Measurements from ENCODE around the gene FBN2.

FBN2 gene

GRCh38 chr5:128483738-128484137 lies 54.3 kb downstream of the FBN2 start:
- Histone ChIP-seq H3K36me3 (ENCODE audit: insufficient read depth) (no peaks in the 10 kb centered on the region), H3K9ac (no peak overlapping the region), H3K4me3 (IDR thresholded peaks at IDR 0.05; ENCODE audit: insufficient read depth, low read depth, low read length) (no peak overlapping the region), H3K4me2 (no peak overlapping the region), H3K79me2 (ENCODE audit: insufficient read depth, low read depth) (no peaks in the 10 kb centered on the region), H3K27ac (no peak overlapping the region), H2AFZ (ENCODE audit: low read depth) (no peak overlapping the region), H3K4me1 (ENCODE audit: low read depth, poor library complexity, severe bottlenecking) (no peaks in the 10 kb centered on the region), H4K20me1 (ENCODE audit: insufficient read depth) (no peaks in the 10 kb centered on the region), H3K27me3 (ENCODE audit: insufficient read depth, low read depth) (no peaks in the 10 kb centered on the region)
- no peak for TF ChIP-seq CTCF (conservative IDR thresholded peaks at IDR 0.05; ENCODE audit: low read depth, low read length)

- no peaks in the 10 kb centered on the region for H3K36me3 ChIP-seq (ENCODE audit: insufficient read depth)
- no peaks in the 10 kb centered on the region for H4K20me1 ChIP-seq (ENCODE audit: insufficient read depth)
- H3K27me3 ChIP-seq (ENCODE audit: insufficient read depth, low read depth), result no peaks in the 10 kb centered on the region
- no peak overlapping the region for H2AFZ ChIP-seq (ENCODE audit: low read depth)
- TF ChIP-seq CTCF (conservative IDR thresholded peaks at IDR 0.05; ENCODE audit: low read depth, low read length), result no peak
- no peak overlapping the region for H3K4me3 ChIP-seq (IDR thresholded peaks at IDR 0.05; ENCODE audit: insufficient read depth, low read depth, low read length)
- H3K79me2 ChIP-seq (ENCODE audit: insufficient read depth, low read depth), result no peaks in the 10 kb centered on the region
- no peak overlapping the region for H3K4me2 ChIP-seq
- H3K9ac ChIP-seq, result no peak overlapping the region
- no peaks in the 10 kb centered on the region for H3K4me1 ChIP-seq (ENCODE audit: low read depth, poor library complexity, severe bottlenecking)
- no peak overlapping the region for H3K27ac ChIP-seq
Observed at GRCh38 chr5:128480906-128481633, 57.0 kb downstream of the FBN2 start.

GRCh38 chr5:128480158-128480557 lies 57.9 kb downstream of the FBN2 start:
- no peak overlapping the region for H2AFZ ChIP-seq (ENCODE audit: low read depth)

GRCh38 chr5:128478386-128479368 lies 59.4 kb downstream of the FBN2 start:
- no peaks in the 10 kb centered on the region for H3K79me2 ChIP-seq (ENCODE audit: insufficient read depth, low read depth)
- no peaks in the 10 kb centered on the region for H3K4me1 ChIP-seq (ENCODE audit: low read depth, poor library complexity, severe bottlenecking)
- no peak overlapping the region for H3K4me3 ChIP-seq (IDR thresholded peaks at IDR 0.05; ENCODE audit: insufficient read depth, low read depth, low read length)
- no peaks in the 10 kb centered on the region for H4K20me1 ChIP-seq (ENCODE audit: insufficient read depth)
- no peak overlapping the region for H3K4me2 ChIP-seq
- no peak for TF ChIP-seq CTCF (conservative IDR thresholded peaks at IDR 0.05; ENCODE audit: low read depth, low read length)
- H3K27ac ChIP-seq, result no peak overlapping the region
- H3K9ac ChIP-seq, result no peak overlapping the region
- no peak overlapping the region for H2AFZ ChIP-seq (ENCODE audit: low read depth)
- H3K27me3 ChIP-seq (ENCODE audit: insufficient read depth, low read depth), result no peaks in the 10 kb centered on the region
- H3K36me3 ChIP-seq (ENCODE audit: insufficient read depth), result no peaks in the 10 kb centered on the region

More at GRCh38 chr5:128480158-128480557, 57.9 kb downstream of the FBN2 start:
- Histone ChIP-seq H3K9ac (no peak overlapping the region), H3K27me3 (ENCODE audit: insufficient read depth, low read depth) (no peaks in the 10 kb centered on the region), H3K27ac (no peak overlapping the region), H4K20me1 (ENCODE audit: insufficient read depth) (no peaks in the 10 kb centered on the region), H3K4me3 (IDR thresholded peaks at IDR 0.05; ENCODE audit: insufficient read depth, low read depth, low read length) (no peak overlapping the region), H3K36me3 (ENCODE audit: insufficient read depth) (no peaks in the 10 kb centered on the region), H3K4me2 (no peak overlapping the region), H3K79me2 (ENCODE audit: insufficient read depth, low read depth) (no peaks in the 10 kb centered on the region), H3K4me1 (ENCODE audit: low read depth, poor library complexity, severe bottlenecking) (no peaks in the 10 kb centered on the region)
- TF ChIP-seq CTCF (conservative IDR thresholded peaks at IDR 0.05; ENCODE audit: low read depth, low read length), result no peak
